ENCODE results near the gene EIF2S1. TPM values are rescaled to one million over a fixed set of nuclear protein-coding genes. Genes with fewer than 3 reads are reported as not detected.
A peak's percentile ranks its signal among the peaks of the same experiment; 100 is the strongest.
"Not testable (repeated sequence)": the region's sequence is repeated elsewhere in the genome, so short reads cannot be mapped to it uniquely, and the experiment has no call there.

The EIF2S1 gene
- total RNA-seq, 1 experiment from 2014 or later = 330 TPM

- no peak for DNase-seq (ENCODE audit: extremely low read depth, low read depth)
Measured at GRCh38 chr14:67409461-67409860, 49.3 kb downstream of the EIF2S1 start.

GRCh38 chr14:67410313-67410712 is 50.2 kb downstream of the EIF2S1 start:
- DNase-seq (ENCODE audit: extremely low read depth, low read depth) = no peak

GRCh38 chr14:67411370-67411769 is 51.2 kb downstream of the EIF2S1 start:
- DNase-seq (ENCODE audit: extremely low read depth, low read depth) = no peak

GRCh38 chr14:67411820-67412421 is 51.8 kb downstream of the EIF2S1 start, which contains the start of gene PLEK2:
TSS of gene PLEK2 (minus strand) at chr14:67412165. CDS start at chr14:67412059, 106 bp downstream.
- peak; percentile 33 for DNase-seq (ENCODE audit: extremely low read depth, low read depth)

- no peak for DNase-seq (ENCODE audit: extremely low read depth, low read depth)
Measured at GRCh38 chr14:67413806-67414769, 54.0 kb downstream of the EIF2S1 start.

GRCh38 chr14:67415610-67416009 is 55.5 kb downstream of the EIF2S1 start:
- not testable (repeated sequence) for DNase-seq (ENCODE audit: extremely low read depth, low read depth)

- DNase-seq (ENCODE audit: extremely low read depth, low read depth) = no peak
Measured at GRCh38 chr14:67416085-67416484, 56.0 kb downstream of the EIF2S1 start.

GRCh38 chr14:67416810-67417209 is 56.7 kb downstream of the EIF2S1 start:
- DNase-seq (ENCODE audit: extremely low read depth, low read depth) = no peak

- DNase-seq (ENCODE audit: extremely low read depth, low read depth) = no peak
Measured at GRCh38 chr14:67417633-67418032, 57.5 kb downstream of the EIF2S1 start.

GRCh38 chr14:67418401-67419191 is 58.5 kb downstream of the EIF2S1 start:
- DNase-seq (ENCODE audit: extremely low read depth, low read depth) = peak; percentile 26

- no peak for DNase-seq (ENCODE audit: extremely low read depth, low read depth)
Measured at GRCh38 chr14:67420102-67420739, 60.1 kb downstream of the EIF2S1 start.

- no peak for DNase-seq (ENCODE audit: extremely low read depth, low read depth)
Measured at GRCh38 chr14:67421356-67422224, 61.5 kb downstream of the EIF2S1 start.

- DNase-seq (ENCODE audit: extremely low read depth, low read depth) = no peak
Measured at GRCh38 chr14:67423424-67423823, 63.3 kb downstream of the EIF2S1 start.

- no peak for DNase-seq (ENCODE audit: extremely low read depth, low read depth)
Measured at GRCh38 chr14:67424539-67424938, 64.4 kb downstream of the EIF2S1 start.

GRCh38 chr14:67425608-67426007 is 65.5 kb downstream of the EIF2S1 start:
- DNase-seq (ENCODE audit: extremely low read depth, low read depth) = no peak

GRCh38 chr14:67426161-67426560 is 66.0 kb downstream of the EIF2S1 start:
- no peak for DNase-seq (ENCODE audit: extremely low read depth, low read depth)

GRCh38 chr14:67426983-67427606 is 67.0 kb downstream of the EIF2S1 start:
- peak; percentile 75 for DNase-seq (ENCODE audit: extremely low read depth, low read depth)

GRCh38 chr14:67428501-67429031 is 68.4 kb downstream of the EIF2S1 start:
- no peak for DNase-seq (ENCODE audit: extremely low read depth, low read depth)
